GM20431 (cell line): ENCODE results near the gene PRKCH.

Experiments
- in situ Hi-C: fragments of 300-500 bp; cut with MseI, MboI; formaldehyde crosslinking; loops from one replicate; pipeline ENCODE4 v1.15.0; 2020; ENCODE audit warnings: low sequenced_read_pairs; ENCODE audit not compliant: unreplicated experiment

The PRKCH gene

DNA sequence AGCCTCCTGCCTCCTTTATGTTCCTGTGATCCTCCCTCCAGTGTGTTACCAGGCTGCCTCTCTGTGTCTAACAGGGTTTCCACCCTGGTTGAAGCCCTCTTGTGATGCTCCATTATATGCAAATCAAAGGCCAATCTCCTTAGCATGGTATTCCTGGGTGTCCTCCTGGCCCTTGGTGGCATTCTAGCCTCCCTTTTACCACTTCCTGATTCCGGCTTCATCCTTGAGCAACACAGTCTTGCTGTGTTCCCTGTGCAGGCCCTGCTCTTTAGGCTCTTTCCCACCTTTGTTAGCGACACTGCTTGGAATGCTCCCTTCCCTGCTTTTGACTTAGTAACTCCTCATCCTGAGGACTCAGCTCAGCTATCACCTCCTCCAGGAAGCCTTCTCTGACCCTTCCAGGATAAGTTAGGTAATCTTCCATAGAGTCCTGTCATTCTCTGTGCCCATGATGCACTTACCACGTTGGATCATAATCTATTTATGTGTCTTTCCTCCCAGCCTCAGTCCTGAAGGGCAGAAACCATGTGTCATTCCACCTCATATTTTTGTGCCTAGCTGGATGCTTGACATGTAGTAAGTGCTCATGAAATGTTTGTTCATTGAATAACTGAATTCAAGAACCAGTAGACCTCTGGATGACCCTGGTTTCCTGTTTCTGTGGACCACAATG lies 37.3 kb downstream of the PRKCH start:
- in situ Hi-C loops, result no loop called here

DNA sequence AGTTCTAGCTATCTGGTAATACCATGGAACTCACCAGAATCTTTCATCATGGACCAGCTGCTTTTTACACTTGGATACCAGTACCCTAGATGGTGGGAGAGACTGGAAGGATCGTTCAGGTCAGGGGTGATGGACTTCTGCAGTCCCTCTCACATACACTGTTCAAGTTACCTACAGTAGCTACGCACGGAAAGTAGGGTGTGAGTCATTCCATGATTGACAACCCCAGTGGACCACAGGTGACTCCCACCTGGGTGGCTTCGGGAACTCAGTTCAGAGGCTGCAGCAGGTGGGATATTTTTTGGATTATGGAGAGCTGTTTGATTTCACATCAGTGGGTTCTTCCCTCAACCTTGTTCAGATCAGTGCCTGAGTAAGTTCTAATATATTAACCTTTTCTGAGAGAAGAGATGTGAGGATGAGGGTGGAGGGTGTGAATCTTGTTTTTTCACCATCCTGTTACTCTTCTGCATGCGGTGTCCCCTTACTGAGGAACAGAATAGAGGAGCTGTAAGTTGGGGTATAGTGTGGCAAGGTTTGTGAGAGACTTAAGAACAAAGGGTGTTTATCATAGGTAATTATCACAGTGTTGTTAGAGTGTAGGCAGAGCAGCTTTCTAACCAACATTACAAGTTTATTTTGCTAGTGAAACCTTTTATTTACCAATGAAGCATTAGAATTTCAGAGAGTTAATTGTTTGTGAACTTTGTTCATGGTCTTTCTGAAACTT lies 39.6 kb downstream of the PRKCH start:
- in situ Hi-C loops, result no loop called here

DNA sequence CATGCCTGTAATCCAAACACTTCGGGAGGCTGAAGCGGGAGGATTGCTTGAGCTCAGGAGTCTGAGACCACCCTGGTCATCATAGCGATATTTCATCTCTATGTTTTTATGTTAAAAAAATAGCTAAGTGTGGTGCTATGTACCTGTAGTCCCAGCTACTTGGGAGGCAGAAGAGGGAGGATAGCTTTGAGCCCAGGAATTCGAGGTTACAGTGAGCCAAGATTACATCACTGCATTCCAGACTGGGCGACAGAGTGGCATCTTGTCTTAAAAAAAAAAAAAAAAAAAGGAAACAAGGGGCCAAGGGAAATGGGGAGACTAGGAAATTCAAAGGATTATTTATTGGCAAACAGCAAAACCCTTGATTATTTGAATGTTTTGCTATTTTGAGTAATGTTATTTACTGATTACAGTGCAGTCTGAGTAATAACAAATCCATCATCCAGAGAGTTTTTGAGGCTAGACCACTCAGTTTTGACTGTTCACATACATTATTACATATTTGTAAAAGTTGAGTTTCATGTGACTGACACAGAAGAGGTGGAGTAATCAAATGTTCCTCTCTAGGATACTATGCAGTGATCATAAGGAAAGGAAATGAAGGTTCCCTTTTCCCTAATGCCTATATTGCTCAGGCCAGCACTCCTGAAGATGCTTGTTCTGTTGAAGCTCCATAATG lies 40.8 kb downstream of the PRKCH start:
- in situ Hi-C loops, result no loop called here

DNA sequence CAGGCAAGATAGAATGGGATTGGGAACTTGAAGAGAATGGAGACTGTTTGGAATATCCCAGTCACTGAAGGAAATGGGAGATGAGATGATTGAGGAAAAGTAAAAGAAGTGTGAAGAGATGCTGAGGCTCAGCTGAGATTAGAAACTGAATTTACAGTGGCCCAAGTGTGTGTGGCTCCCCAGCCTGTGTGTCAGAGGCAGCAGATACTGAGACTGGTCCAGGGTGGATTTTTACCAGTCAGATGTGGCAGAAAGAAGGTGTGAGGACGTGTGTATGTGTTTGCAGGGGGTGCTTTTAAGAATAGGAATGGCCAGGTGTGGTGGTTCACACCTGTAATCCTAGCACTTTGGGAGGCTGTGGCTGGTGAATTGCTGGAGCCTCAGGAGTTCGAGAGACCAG lies 42.9 kb downstream of the PRKCH start:
- in situ Hi-C loops, result no loop called here

DNA sequence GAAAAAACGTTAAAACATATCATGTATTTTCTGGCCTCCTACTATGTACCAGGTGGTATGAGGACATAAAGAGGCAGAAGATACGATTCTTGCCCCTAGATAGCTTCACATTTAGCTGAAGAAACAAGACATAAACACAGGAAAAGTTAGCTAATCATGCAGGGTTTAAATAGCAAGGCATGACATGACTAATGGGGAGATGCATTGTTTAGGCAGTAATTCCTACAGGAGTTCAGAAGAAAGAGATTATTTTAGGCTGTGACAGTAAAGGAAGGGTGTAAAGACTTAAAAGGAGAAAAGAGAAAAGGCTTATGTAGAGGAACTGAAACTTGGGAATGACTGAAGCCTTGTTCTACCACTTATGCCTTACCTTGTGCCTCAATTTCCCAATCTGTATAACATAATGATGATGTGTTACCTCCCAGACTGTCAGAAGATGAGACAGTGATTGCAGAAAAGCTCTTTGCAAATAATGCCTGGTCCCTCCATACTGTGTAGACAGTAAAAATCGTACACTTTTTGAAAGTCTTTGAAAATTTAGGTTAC lies 44.4 kb downstream of the PRKCH start:
- in situ Hi-C loops, result no loop called here

DNA sequence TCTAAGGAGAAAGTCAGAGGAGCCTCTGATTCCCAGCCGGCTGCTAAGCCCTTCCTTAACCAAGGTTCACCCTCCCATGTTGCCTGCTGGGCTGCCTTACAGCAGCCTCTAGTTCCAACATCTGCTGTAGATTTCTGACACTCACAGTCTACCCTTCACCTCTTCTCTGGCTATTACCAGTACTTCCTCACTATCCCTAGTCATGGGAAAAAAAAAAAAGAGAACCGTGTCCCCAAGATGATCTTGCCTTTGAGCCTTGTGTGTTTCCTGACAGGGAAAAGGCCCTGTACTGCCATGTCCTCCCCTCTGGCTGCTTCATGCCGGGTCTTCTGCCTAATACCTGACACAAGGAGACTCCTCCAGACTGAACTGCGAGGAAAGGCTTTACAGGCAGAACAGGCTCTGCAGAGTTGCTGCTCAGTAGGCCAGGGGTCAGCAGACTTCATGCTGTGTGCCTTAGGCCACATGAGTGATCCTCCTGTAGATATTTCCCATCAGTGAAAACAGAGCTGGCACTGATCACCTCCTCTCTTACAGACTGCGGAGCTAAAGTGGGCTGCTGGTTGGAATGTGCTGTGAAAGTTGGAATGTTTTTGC lies 46.8 kb downstream of the PRKCH start:
- in situ Hi-C loops, result no loop called here

DNA sequence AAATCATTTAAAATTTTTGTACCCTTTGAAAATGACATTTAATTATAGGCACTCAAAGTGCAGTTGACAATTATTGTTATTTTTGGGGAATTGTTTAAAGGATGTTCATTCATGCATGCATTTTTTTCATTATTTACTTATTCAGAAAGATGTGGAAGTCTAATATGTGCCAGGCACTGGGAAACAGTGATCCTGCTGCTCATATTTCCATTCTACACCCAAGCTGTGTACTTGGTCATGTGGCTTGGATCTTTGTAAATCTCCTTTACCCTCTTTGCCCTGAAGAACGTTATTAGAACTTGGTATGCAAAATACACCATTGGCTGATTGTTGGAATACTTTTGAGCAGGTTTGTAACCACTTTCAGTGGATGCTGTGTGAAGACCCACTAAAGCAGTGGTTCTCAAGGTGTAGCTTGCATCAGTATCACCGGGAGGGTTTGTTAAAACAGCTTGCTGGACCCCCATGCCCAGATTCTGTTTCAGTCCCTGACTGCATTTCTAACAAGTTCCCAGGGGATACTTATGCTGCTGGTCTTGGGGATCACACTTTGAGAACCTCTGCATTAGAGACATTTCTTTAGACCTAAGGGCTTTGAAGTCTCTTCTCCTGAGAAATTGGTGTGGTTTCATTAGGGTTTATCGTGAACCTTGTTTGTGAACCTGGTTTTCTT lies 47.5 kb downstream of the PRKCH start:
- in situ Hi-C loops, result no loop called here

DNA sequence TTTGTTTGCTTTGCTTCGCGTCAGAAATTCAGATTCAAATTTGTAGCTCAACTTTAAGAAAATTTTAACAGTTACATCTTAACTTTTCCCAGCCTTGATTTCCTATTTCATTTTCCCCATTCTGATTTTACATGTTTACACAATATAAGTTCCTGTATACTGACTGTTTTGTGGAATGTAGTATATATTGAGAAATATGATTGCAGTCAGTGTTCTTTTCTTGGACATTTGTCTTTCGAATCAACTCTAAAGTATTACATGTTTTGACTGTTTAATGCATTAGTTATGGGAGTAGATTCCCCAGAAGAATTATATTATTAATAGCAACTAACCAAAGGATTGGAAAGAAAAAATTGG lies 48.1 kb downstream of the PRKCH start:
- in situ Hi-C loops, result no loop called here

DNA sequence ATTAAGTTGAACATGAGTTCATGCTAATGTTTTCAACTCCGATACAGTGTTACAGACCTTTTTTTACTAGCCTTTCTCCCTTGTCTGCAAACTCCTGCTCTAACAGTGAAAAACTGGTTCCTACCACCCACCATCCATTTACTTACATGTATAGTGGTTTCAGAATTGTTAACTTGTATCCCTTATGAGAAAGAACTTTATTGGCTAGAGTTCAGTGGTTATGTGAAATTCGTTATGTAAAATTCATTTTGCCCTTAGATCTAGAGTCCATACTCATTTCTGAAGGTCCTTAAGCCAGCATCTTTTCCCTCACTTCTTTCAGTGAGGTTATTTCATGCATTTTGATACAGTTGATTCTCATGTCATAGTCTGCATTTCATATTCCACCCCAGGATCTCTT lies 51.0 kb downstream of the PRKCH start:
- in situ Hi-C loops, result no loop called here

DNA sequence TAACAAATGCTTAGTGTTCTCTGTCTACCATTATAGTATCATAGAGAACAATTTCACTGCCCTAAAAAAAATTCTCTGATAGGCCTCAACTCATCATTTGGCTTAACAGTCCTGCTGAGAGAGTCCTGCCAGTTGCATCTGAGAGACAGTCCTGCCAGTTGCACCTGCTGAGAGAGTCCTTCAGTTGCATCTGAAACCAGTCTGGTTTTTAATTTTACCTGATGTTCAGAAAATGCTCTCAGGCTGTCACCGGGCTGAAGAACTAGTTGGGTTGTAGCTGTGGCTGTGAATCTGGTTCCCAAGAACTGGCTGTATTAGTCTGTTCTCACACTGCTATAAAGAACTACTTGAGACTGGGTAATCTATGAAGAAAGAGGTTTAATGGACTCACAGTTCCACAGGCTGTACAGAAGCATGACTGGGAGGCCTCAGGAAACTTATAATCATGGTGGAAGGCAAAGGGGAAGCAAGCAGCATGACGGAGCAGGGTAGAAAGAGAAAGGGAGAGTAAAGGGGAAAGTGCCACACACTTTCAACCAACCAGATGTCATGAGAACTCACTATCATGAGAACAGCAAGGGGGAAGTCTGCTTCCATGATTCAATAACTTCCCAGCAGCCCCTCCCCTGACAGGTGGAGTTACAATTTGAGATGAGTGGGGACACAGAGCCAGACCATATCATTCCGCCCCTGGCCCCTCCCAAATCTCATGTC lies 51.6 kb downstream of the PRKCH start:
- in situ Hi-C loops, result no loop called here

DNA sequence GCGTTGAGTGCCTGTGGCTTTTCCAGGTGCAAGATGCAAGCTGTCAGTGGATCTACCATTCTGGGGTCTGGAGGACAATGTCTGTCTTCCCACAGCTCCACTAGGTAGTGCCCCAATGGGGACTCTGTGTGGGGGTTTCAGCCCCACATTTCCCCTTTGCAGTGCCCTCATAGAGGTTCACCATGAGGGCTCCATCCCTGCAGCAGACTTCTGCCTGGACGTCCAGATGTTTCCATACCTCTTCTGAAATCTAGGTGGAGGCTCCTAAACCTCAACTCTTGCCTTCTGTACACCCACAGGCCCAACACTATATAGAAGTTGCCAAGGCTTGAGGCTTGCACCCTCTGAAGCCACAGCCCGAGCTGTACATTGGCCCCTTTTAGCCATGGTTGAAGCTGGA lies 52.9 kb downstream of the PRKCH start:
- in situ Hi-C loops, result no loop called here

DNA sequence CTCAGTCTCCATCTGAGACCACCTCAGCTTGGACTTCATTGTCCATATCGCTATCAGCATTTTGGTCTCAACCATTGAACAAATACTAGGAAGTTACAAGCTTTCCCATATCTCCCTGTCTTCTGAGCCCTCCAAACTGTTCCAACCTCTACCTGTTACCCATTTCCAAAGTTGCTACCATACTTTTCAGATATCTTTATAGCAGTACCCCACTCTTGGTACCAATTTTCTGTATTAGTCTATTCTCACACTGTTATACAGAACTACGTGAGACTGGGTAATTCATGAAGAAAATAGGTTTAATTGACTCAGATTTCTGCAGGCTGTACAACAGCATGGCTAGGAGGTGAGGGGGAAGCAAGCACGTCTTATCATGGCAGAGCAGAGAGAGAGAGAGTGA lies 53.8 kb downstream of the PRKCH start:
- in situ Hi-C loops, result no loop called here

DNA sequence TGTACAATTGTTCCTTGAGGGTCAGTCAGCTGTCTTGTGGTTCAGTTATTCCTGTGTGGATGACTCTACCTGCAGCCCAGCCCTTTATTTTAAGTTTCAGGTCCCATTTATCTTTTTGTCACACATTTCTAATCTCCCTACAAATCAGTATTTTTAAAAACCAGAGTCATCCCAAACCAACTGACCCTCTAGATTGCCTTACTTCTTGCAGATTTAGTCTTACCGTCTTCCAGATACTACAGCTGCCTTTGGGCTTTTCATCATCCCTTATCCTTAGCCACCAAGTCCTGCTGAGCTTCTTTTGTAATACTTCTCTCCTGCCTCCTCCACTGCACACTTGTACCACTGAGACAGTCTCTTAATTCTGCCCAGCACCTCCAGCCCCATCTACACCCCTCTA lies 54.9 kb downstream of the PRKCH start:
- in situ Hi-C loops, result no loop called here

DNA sequence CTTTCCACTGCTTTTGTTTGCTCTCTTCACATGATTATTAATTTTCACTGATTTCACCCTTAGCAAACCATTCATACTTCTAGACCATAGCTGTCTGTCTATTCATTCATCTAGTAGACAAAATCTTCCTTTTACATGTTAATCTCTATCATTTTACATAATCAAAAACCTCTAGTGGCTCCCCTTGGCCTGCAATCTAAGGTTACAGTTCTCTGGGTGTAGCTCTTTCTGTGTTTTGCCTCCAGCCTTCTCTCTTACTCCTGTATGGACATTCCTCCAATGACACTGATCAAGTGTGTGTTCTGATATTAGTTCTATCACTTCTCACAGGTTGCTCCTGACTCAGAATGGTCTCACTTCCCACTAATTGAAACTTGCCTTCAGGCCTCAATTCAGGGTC lies 56.4 kb downstream of the PRKCH start:
- in situ Hi-C loops, result no loop called here

DNA sequence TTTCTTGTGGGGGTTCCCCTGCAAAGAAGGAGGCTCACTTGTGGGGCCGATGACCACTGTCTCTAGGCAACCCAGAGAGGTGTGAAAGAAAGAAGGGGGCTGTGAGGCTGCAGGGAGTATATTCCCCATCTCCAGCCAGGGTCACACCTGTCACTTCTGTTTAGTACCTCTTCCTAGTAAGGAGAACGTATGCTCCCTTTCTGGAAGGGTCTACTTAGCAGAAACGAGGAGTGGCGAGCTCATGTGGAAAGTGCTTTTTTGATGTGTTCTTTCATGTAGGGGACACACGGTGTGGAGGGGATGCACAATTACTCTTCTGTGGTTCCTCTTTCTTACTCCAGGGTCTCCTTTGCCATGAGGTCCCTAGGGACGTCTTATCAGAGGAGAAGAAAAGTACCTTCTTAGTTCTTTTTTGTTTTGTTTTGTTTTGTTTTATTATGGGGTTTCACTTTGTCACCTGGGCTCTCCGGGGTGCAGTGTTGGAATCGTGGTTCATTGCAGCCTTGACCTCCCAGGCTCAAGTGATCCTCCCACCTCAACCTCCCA lies 58.3 kb downstream of the PRKCH start:
- in situ Hi-C loops, result no loop called here

DNA sequence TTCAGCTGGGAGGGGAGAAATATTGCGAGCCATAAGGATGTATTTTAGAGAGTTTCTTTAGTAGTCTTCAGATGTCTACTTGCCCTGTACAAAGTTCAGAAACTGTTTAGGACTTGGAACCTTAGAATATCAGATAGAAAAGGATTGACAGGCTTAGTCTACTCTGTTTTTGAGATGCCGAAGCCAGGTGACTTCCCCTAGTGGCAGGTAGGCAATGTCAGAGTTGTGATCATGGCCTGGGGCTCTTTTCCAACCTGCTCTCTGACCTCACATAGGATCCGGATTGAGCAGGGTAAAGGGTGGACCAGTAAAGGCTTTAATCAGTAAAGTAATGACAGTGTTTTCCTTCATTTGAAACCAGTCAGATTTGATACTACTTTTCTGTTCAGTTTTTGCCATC lies 59.6 kb downstream of the PRKCH start:
- in situ Hi-C loops, result no loop called here

DNA sequence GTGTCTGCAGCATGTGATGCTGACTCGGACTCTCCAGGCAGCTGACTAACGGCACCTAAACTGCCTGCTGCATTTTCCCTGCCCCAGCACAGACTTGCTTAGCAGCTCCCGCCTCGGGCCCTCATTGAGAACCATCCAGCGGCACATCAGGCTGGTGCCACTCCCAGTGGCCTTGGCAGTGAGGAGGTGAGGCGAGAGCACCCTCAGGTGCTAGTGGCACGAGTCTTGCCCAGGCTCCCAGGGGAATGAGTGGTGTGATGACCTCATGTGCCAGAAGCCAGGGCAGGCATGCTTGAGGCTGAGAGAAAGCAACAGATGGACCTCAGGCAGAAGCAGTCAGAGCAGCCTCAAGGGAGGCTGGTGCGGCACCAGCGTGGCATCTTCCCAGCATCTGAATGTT lies 60.2 kb downstream of the PRKCH start:
- in situ Hi-C loops, result no loop called here

DNA sequence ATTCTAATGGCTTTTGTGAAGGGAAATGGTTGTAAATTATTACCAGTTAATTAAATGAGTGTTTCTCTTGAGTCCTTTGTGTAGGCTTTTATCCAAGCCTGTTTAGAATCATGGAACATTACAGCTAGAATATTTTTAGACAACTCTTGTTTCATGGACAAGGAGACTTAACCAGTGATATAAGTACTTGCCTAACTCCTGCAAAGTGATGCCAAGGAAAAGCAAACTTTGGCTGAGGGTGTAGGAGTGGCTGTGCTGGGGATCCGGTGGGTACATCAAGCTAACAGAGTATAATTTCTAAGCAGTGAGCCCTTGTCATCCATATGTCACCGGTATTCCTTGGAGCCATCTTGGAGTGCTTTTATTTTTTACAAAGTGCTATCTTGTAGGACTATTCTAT lies 61.5 kb downstream of the PRKCH start:
- in situ Hi-C loops, result no loop called here

DNA sequence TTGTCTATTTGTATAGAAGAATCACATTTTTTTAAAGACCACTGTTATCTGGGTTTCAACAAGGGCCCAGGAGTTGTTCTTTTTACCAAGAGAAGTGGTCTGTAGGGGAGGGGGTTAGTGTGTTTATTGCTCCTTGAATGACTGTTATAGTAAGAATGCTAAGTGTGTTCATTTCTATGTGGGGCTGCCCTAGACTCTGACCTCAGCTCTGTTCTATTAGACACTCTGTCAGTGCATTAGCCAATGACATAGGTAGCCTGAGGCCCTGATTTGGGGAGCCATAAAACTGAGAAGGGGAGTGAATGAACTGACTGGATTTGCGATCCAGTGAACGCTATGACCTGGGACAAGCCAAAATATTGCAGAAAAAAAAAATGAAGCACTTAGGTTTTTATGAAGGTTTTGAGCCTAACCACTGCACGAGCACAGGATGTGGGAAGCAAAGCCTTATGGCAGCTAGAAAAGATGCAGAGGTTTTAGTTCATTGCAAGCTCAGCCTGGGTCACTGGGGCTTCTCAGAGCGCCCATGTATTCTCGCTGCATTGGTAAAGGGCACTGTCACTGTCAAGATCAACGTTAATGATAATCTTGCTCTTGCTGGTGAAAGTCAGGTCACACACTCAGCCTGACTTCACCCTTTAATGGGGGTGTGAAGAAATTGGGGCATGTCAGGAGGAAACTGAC lies 63.8 kb downstream of the PRKCH start:
- in situ Hi-C loops, result no loop called here
